OCI-LY3 (cell line): ENCODE results near the gene ELAVL3.
A peak's percentile ranks its signal among the peaks of the same experiment; 100 is the strongest.

Experiments used
- H2AFZ ChIP-seq: fragments of 200-600, 300-600 bp; shearing (Covaris generic); 2 replicates; pipeline ENCODE4 v1.6.0; 2014; ENCODE audit warnings: antibody characterized with exemption, low read depth, low read length
- H3K27ac ChIP-seq: fragments of 200-600, 300-600 bp; sonication (generic); 2 replicates; pipeline ENCODE4 v1.5.1; 2014; ENCODE audit warnings: mild to moderate bottlenecking, low read length, moderate library complexity, mixed read lengths
- H3K27me3 ChIP-seq: fragments of 200-600, 300-600 bp; sonication (generic); 2 replicates; pipeline ENCODE4 v1.6.1; 2014; ENCODE audit warnings: low read depth, low read length, mixed read lengths
- H3K36me3 ChIP-seq: fragments of 200-600, 300-600 bp; sonication (generic); replicated peaks from 2 replicates; pipeline ENCODE3; 2014; ENCODE audit warnings: low read depth, low read length, mixed read lengths
- H3K4me1 ChIP-seq: fragments of 300-600, 200-600 bp; sonication (generic); 2 replicates; pipeline ENCODE4 v1.6.1; 2014; ENCODE audit warnings: low read length, mixed read lengths
- H3K4me2 ChIP-seq: fragments of 200-600, 300-600 bp; sonication (generic); 2 replicates; pipeline ENCODE4 v1.6.1; 2014; ENCODE audit warnings: low read length, mixed read lengths
- H3K4me3 ChIP-seq: fragments of 300-600, 200-600 bp; sonication (generic); 2 replicates; pipeline ENCODE4 v1.5.1; 2014; ENCODE audit warnings: antibody characterized with exemption, mild to moderate bottlenecking, low read length, moderate library complexity
- H3K79me2 ChIP-seq: fragments of 300-600, 200-600 bp; shearing (Covaris generic); 2 replicates; pipeline ENCODE4 v1.6.1; 2014; ENCODE audit warnings: mild to moderate bottlenecking, low read length, mixed read lengths
- H3K9ac ChIP-seq: fragments of 300-600, 200-600 bp; shearing (Covaris generic); 2 replicates; pipeline ENCODE4 v1.6.0; 2014; ENCODE audit warnings: mild to moderate bottlenecking, low read length, moderate library complexity
- H3K9me3 ChIP-seq: fragments of 200-600, 300-600 bp; shearing (Covaris generic); 2 replicates; pipeline ENCODE4 v1.6.1; 2014; ENCODE audit warnings: low read length, mixed read lengths; ENCODE audit not compliant: insufficient read depth
- H4K20me1 ChIP-seq: fragments of 200-600, 300-600 bp; sonication (generic); 2 replicates; pipeline ENCODE4 v1.6.1; 2016; ENCODE audit warnings: low read length, mixed read lengths; ENCODE audit not compliant: insufficient read depth
- EZH2phosphoT487 ChIP-seq: fragments of 200-600 bp; shearing (Covaris generic); IDR thresholded peaks from 2 replicates; pipeline ENCODE4 v1.6.1; 2018; ENCODE audit warnings: antibody characterized with exemption, mixed run types, low read depth
- TF ChIP-seq, protein P1 (sequence below): fragments of 200-600, 300-600 bp; sonication (generic); IDR thresholded peaks from 2 replicates; pipeline ENCODE4 v1.5.1; 2014; ENCODE audit warnings: antibody characterized with exemption, low read length, low read depth

The ELAVL3 gene

DNA sequence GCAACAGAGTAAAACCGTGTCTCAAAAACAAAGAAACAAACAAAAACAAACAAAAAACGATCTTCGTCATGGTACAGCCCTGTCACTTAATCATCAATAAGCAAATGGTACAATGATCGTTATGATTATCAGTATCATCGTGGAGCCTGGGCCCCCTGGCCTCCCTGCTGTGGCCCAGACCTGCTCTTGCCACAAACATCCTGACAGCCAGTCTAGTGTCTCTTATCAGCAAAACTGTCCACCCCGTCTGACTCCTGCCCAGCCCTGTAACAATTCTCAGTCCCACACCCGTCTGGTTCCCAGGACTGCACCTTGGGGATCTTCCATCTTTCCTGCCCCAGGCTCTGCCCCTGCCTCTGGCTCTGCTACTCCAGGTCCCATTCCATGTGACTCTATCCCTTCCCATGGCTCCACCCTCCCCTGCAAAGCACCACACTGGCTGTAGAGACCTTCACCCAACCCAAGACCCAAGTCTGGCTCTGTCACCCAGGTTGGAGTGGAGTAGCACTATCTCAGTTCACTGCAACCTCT, 19.1 kb upstream of the ELAVL3 start:
- TF ChIP-seq, protein P1, sequence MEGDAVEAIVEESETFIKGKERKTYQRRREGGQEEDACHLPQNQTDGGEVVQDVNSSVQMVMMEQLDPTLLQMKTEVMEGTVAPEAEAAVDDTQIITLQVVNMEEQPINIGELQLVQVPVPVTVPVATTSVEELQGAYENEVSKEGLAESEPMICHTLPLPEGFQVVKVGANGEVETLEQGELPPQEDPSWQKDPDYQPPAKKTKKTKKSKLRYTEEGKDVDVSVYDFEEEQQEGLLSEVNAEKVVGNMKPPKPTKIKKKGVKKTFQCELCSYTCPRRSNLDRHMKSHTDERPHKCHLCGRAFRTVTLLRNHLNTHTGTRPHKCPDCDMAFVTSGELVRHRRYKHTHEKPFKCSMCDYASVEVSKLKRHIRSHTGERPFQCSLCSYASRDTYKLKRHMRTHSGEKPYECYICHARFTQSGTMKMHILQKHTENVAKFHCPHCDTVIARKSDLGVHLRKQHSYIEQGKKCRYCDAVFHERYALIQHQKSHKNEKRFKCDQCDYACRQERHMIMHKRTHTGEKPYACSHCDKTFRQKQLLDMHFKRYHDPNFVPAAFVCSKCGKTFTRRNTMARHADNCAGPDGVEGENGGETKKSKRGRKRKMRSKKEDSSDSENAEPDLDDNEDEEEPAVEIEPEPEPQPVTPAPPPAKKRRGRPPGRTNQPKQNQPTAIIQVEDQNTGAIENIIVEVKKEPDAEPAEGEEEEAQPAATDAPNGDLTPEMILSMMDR = no peak
- TF ChIP-seq EZH2phosphoT487 = no peak
- Histone ChIP-seq H3K4me1 (peaks cover 6% of the 10 kb centered on the region), H2AFZ (no peak overlapping the region), H3K9ac (no peak overlapping the region), H3K4me2 (no peak overlapping the region), H3K27me3 (no peaks in the 10 kb centered on the region), H3K9me3 (no peaks in the 10 kb centered on the region), H3K79me2 (0 out of 2 replicates have a peak, but pooled peaks cover 6% of the 10 kb centered on the region), H3K4me3 (no peak overlapping the region), H4K20me1 (0 out of 2 replicates have a peak, but pooled peaks cover 4% of the 10 kb centered on the region), H3K36me3 (peaks cover 7% of the 10 kb centered on the region), H3K27ac (no peak overlapping the region)

DNA sequence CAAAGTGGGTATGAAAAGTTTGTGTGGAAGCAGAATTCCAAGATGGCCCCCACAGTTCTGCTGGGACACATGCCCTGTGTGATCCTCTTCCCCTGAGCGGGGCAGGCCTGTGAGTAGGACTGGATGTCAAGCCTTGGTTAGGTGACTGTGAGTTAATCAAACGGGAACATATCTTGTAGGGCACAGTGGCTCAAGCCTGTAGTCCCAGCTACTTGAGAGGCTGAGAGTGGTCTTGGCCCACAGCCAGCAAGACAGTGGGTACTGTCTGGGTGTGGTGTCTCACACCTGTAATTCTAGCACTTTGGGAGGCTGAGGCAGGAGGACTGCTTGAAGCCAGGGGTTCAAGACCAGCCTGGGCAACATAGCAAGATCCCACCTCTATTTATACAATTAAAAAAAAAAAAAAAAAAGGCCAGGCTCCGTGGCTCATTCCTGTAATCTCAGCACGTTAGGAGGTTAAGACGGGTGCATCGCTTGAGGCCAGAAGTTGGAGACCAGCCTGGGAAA, 18.4 kb upstream of the ELAVL3 start:
- TF ChIP-seq EZH2phosphoT487 = no peak
- TF ChIP-seq, protein P1 = no peak
- no peaks in the 10 kb centered on the region for H3K27me3 ChIP-seq
- H3K4me3 ChIP-seq = no peak overlapping the region
- no peak overlapping the region for H3K9ac ChIP-seq
- 0 out of 2 replicates have a peak, but pooled peaks cover under 1% of the 10 kb centered on the region for H3K79me2 ChIP-seq
- 0 out of 2 replicates have a peak, but pooled peaks cover 4% of the 10 kb centered on the region for H4K20me1 ChIP-seq
- H3K9me3 ChIP-seq = no peaks in the 10 kb centered on the region
- H3K4me2 ChIP-seq = no peak overlapping the region
- peaks cover 8% of the 10 kb centered on the region for H3K36me3 ChIP-seq
- no peaks in the 10 kb centered on the region for H3K4me1 ChIP-seq
- no peak overlapping the region for H2AFZ ChIP-seq
- no peak overlapping the region for H3K27ac ChIP-seq

DNA sequence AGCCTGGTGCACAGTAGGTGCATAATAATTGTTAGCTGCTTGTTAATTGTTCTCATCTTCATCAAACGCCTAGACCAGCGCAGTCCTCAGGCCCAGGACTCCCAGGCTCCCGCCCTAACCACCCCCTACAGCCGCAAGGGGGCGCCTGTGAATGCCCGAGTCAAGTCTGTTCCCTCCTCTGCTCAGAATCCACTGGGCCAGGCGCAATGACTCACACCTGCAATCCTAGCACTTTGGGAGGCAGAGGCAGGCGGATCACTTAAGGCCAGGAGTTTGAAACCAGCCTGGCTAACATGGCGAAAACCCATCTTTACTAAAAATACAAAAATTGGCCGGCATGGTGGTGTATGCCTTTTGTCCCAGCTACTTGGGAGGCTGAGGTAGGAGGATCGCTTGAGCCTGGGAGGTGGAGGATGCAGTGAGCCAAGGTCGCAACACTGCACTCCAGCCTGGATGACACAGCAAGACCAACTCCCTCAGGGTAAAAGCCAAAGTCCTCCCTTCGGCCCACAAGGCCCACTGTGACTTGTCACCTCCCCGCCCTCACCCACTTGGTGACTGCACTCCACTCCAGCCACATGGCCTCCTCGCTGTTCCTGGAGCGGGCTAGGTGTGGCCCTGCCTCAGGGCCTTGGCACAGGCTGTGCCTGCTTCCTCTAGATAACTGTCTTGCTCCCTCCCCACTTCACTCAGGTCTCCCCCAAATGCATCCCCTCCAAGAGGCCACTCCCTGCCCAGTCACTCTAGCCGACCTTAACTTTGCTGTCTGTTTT, 15.7 kb upstream of the ELAVL3 start:
- Histone ChIP-seq H3K27me3 (no peaks in the 10 kb centered on the region), H3K36me3 (peaks cover 8% of the 10 kb centered on the region), H3K9ac (no peak overlapping the region), H3K4me2 (no peak overlapping the region), H3K4me1 (no peaks in the 10 kb centered on the region), H3K4me3 (no peak overlapping the region), H3K79me2 (no peaks in the 10 kb centered on the region), H4K20me1 (0 out of 2 replicates have a peak, but pooled peaks cover 4% of the 10 kb centered on the region), H2AFZ (no peak overlapping the region), H3K27ac (no peak overlapping the region), H3K9me3 (no peaks in the 10 kb centered on the region)
- TF ChIP-seq EZH2phosphoT487 = no peak
- TF ChIP-seq, protein P1 = peak; percentile 79

DNA sequence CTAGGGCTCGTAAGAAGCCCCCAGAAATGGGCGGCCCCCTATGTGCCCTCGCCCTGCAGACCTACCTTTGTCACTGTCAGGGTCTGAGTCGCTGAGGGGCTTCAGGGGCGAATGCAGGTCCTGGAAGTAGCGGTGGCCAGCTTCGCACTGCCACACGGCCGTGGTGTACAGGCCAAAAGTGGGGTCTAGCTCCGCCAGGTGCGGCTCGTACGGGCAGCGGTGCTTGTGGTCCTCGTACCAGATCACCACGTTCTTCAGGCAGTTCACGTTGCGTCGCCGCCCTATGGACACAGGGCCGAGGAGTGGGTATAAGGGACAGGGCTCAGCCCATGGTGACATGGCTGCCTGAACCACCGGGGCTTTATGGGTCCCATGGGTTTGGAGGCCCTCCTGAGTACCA, 15.0 kb upstream of the ELAVL3 start:
- no peak overlapping the region for H3K4me3 ChIP-seq
- no peak overlapping the region for H3K27ac ChIP-seq
- 0 out of 2 replicates have a peak, but pooled peaks cover 4% of the 10 kb centered on the region for H4K20me1 ChIP-seq
- no peaks in the 10 kb centered on the region for H3K9me3 ChIP-seq
- H3K9ac ChIP-seq = no peak overlapping the region
- no peaks in the 10 kb centered on the region for H3K27me3 ChIP-seq
- no peak overlapping the region for H3K4me2 ChIP-seq
- peaks cover 11% of the 10 kb centered on the region for H3K36me3 ChIP-seq
- H3K4me1 ChIP-seq = no peaks in the 10 kb centered on the region
- TF ChIP-seq, protein P1 = no peak
- no peak for TF ChIP-seq EZH2phosphoT487
- H3K79me2 ChIP-seq = no peaks in the 10 kb centered on the region
- no peak overlapping the region for H2AFZ ChIP-seq
